HG03025 (cell line): ENCODE measurements around the gene GNAI3.

Source experiments
- ATAC-seq: cut with Tn5 transposase; IDR thresholded peaks from one replicate; pipeline ENCODE4 v1.9.1; 2021; ENCODE audit warnings: mild to moderate bottlenecking, moderate library complexity; ENCODE audit not compliant: unreplicated experiment, low FRiP score

GNAI3 gene

GRCh38 chr1:109548321-109549267 is at the start of gene GNAI3:
GNAI3 (plus strand) TSS chr1:109548615; CDS start chr1:109548721, 106 bp downstream.
- peak; percentile 90 for ATAC-seq

- no peak for ATAC-seq
These were observed 49.3 kb upstream of the GNAI3 start for GRCh38 chr1:109499081-109499480.

- ATAC-seq: no peak
These were observed 48.5 kb upstream of the GNAI3 start for GRCh38 chr1:109499661-109500536.

- no peak for ATAC-seq
These were observed 47.5 kb upstream of the GNAI3 start for GRCh38 chr1:109500941-109501381.

GRCh38 chr1:109501644-109502363 is 46.6 kb upstream of the GNAI3 start:
- ATAC-seq: no peak

GRCh38 chr1:109502364-109502851 is 46.0 kb upstream of the GNAI3 start:
- no peak for ATAC-seq

GRCh38 chr1:109503935-109504334 is 44.5 kb upstream of the GNAI3 start:
- ATAC-seq: no peak

- no peak for ATAC-seq
These were observed 43.4 kb upstream of the GNAI3 start for GRCh38 chr1:109504974-109505373.

GRCh38 chr1:109508001-109508872 is 40.2 kb upstream of the GNAI3 start:
- no peak for ATAC-seq

- ATAC-seq: no peak
These were observed 39.6 kb upstream of the GNAI3 start for GRCh38 chr1:109508873-109509175.

GRCh38 chr1:109509176-109510134 is 39.0 kb upstream of the GNAI3 start, which contains the start of gene AMIGO1:
AMIGO1 (minus strand) TSS chr1:109509727; CDS start chr1:109508912, 815 bp downstream.
- no peak for ATAC-seq

- ATAC-seq: no peak
These were observed 35.2 kb upstream of the GNAI3 start for GRCh38 chr1:109513110-109513710.

- ATAC-seq: no peak
These were observed 33.6 kb upstream of the GNAI3 start for GRCh38 chr1:109514846-109515245.

- ATAC-seq: no peak
These were observed 31.5 kb upstream of the GNAI3 start for GRCh38 chr1:109516872-109517271.

- no peak for ATAC-seq
These were observed 31.1 kb upstream of the GNAI3 start for GRCh38 chr1:109517337-109517736.

GRCh38 chr1:109521002-109521951 is 27.1 kb upstream of the GNAI3 start:
- no peak for ATAC-seq

- no peak for ATAC-seq
These were observed 26.4 kb upstream of the GNAI3 start for GRCh38 chr1:109522026-109522425.
